GM23248 (cell line): ENCODE data around the gene SNAP91.

Experiments used
- EZH2 ChIP-seq: fragments of 200-600 bp; sonication (generic); IDR thresholded peaks from 2 replicates; pipeline ENCODE4 v1.6.1; 2018; ENCODE audit warnings: antibody characterized with exemption, mild to moderate bottlenecking; ENCODE audit not compliant: insufficient read depth, poor library complexity, severe bottlenecking
- EZH2phosphoT487 ChIP-seq: fragments of 200-600 bp; sonication (generic); IDR thresholded peaks from 2 replicates; pipeline ENCODE4 v1.6.1; 2018; ENCODE audit warnings: antibody characterized with exemption, moderate library complexity, mild to moderate bottlenecking, low read depth; ENCODE audit not compliant: insufficient read depth

DNA sequence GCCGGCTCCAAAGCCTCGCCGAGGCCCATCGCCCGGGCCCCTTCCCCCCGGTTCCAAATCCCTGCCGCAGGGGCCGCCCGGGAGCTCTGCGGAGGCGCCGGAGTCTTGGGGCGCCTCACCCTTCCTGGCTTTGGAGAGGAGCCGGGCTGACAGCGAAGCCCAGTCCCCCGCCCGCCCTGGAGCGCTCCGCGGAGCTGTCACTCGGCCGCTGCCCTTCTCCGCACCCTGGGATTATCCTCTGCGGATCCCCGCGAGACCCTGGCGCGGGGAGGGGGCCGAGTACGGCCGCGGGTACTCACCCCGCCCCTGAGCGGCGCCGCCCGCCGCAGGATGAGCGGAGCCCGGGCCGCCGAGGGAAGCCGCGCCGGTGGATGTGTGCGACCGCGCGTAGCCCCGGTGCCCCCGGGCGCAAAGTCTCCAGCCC lies 343 bp downstream of the SNAP91 start:
- TF ChIP-seq EZH2phosphoT487 (no peak), EZH2 (no peak)
